Measurements from ENCODE around the gene LCE2D. TPM values are rescaled to one million over a fixed set of nuclear protein-coding genes. Genes with fewer than 3 reads are reported as not detected.

LCE2D gene, protein sequence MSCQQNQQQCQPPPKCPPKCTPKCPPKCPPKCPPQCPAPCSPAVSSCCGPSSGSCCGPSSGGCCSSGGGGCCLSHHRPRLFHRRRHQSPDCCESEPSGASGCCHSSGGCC
- not detected in 2 replicates for total RNA-seq

DNA sequence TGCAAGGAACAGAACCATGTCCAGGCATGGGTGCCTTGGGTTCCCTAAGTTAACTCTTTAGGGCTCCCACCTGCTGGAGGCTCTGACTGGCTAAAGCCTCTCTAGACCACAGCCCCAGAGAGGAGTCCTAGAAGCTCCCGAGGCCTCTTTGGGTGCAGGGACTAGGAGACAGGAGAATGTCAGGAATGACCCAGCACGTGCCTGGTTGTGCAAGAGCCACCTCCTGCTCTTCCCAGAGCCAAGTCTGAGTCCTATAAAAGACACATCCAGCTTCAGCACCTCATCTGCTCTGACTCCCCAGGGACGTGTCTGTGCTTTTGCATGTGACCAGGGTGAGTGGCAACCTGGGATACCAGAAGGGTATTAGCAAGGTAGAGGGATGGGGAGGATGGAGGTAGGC lies at the start of gene LCE2D:
TSS of gene LCE2D (plus strand) at position 283 of the 400 bp plus-strand sequence. CDS start 726 bp downstream, outside the sequence.

DNA sequence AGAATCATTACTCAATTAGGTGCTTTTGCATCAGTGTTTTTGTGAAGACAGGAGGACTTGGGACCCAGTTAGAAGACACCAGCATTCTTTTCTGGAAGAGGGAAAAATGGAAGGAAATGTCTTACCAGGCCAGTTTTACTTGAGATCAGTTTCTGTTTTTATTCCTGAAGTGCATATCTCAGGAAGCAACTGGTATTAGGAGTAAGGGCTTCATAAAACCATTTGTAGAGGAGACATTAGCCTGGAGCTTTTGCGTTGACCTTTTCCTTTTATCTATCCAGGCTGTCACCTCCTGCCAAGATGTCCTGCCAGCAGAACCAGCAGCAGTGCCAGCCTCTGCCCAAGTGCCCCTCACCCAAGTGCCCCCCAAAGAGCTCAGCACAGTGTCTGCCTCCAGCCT lies 49.7 kb upstream of the LCE2D start, which contains the start of gene LCE3B:
TSS of gene LCE3B (plus strand) at position 301 of the 400 bp plus-strand sequence. CDS start at position 301, 0 bp downstream.

GRCh38 chr1:152622803-152623202 lies 40.4 kb upstream of the LCE2D start, which contains the start of gene LCE3A:
Gene LCE3A, minus strand, starts transcription at chr1:152623103. Its CDS starts 0 bp downstream, at chr1:152623103.

GRCh38 chr1:152674983-152675382 lies 11.8 kb downstream of the LCE2D start, which contains the start of gene LCE2C:
Gene LCE2C, plus strand, starts transcription at chr1:152675279. Its CDS starts 737 bp downstream, at chr1:152676016.

GRCh38 chr1:152685823-152686222 lies 22.6 kb downstream of the LCE2D start, which contains the start of gene LCE2B:
Gene LCE2B, plus strand, starts transcription at chr1:152686123. Its CDS starts 721 bp downstream, at chr1:152686844.

DNA sequence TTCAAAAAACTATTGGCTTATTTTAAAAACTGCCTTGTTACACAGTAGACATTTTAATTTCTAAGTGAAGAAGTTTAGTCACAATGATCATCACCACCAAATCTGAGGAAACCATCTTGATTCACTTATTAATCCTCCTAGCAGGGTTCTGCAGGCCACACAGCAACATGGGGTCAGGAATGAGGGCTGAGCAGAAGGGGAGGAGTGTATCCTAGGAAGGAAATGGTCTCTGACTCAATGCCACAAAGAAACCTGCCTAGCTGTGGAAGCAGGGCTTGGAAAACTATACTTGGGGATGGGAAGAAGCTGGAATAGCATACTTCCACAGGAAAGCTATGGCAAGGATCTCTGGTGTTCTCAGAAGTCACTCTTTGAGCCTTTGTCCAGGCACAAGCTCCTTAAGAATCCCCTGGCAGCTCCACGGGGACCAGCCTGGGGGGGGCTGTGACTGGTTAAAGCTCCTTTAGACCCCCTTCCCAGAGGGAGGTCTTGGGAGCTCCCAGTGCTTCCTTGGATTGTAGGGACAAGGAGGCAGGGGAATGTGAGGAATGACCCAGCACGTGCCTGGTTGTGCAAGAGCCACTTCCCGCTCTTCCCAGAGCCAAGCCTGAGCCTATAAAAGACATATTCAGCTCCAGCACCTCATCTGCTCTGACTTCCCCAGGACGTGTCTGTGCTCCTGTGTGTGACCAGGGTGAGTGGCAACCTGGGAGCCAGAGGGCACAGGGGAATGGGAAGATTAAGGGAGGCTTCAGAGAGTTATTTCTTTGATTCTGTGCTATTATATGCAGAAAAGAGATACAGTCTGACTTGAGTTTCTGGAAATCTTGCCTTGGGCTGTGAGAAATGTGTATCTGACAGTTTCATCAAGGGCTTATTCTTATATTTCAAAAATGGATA lies 34.8 kb downstream of the LCE2D start, which contains the start of gene LCE2A:
TSS of gene LCE2A (plus strand) at position 645 of the 900 bp plus-strand sequence. CDS start 557 bp downstream, outside the sequence.

DNA sequence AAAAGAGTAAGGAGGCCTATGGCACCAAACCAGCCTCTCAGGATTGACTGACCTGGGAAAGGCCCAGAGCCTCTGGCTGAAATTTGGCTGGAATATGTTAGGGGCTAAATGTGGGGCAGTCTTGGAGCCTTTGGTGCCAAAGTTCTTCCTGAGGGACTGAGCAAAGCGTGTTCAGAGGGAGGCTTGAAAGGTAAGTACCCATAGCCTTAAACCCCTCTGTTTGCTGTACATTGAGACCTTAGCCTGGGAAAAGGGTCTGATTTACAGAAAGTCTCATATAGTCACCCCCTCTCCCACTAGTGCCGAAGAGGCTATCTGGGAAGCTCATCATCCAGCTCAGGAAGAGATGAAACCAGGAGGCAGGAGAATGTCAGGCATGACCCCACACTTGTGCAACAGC lies 44.7 kb downstream of the LCE2D start, which contains the start of gene LCE4A:
TSS of gene LCE4A (plus strand) at position 301 of the 400 bp plus-strand sequence. CDS start 916 bp downstream, outside the sequence.

Other genes with a start within 250 kb of the LCE2D start
- not detected in 2 replicates for gene CRNN, start 249.1 kb upstream of the LCE2D start, total RNA-seq
- not detected in 2 replicates for gene LCE5A, start 152.6 kb upstream of the LCE2D start, total RNA-seq
- not detected in 2 replicates for gene CRCT1, start 148.9 kb upstream of the LCE2D start, total RNA-seq
- not detected in 2 replicates for gene LCE3E, start 96.6 kb upstream of the LCE2D start, total RNA-seq
- gene LCE3D, start 82.9 kb upstream of the LCE2D start, total RNA-seq, result not detected in 2 replicates
- not detected in 2 replicates for gene LCE3C, start 63.1 kb upstream of the LCE2D start, total RNA-seq
- gene LCE3B, start 49.6 kb upstream of the LCE2D start, total RNA-seq, result not detected in 2 replicates
- gene LCE3A, start 40.3 kb upstream of the LCE2D start, total RNA-seq, result not detected in 2 replicates
- gene LCE2C, start 11.9 kb downstream of the LCE2D start, total RNA-seq, result not detected in 2 replicates
- gene LCE2B, start 22.7 kb downstream of the LCE2D start, total RNA-seq, result not detected in 2 replicates
- gene LCE2A, start 35.0 kb downstream of the LCE2D start, total RNA-seq, result not detected in 2 replicates
- not detected in 2 replicates for gene LCE4A, start 44.8 kb downstream of the LCE2D start, total RNA-seq
- not detected in 2 replicates for gene KPRP, start 94.6 kb downstream of the LCE2D start, total RNA-seq
- not detected in 2 replicates for gene LCE1F, start 111.8 kb downstream of the LCE2D start, total RNA-seq
- gene LCE1E, start 122.9 kb downstream of the LCE2D start, total RNA-seq, result not detected in 2 replicates
- not detected in 2 replicates for gene LCE1D, start 133.3 kb downstream of the LCE2D start, total RNA-seq
- not detected in 2 replicates for gene LCE1C, start 143.3 kb downstream of the LCE2D start, total RNA-seq
- not detected in 2 replicates for gene LCE1B, start 148.6 kb downstream of the LCE2D start, total RNA-seq
- not detected in 2 replicates for gene LCE1A, start 164.1 kb downstream of the LCE2D start, total RNA-seq
- gene LCE6A, start 179.5 kb downstream of the LCE2D start, total RNA-seq, result not detected in 2 replicates
- gene LCE7A, start 196.6 kb downstream of the LCE2D start, total RNA-seq, result not detected in 2 replicates
- gene SMCP, start 214.9 kb downstream of the LCE2D start, total RNA-seq, result not detected in 2 replicates
- gene IVL, start 245.2 kb downstream of the LCE2D start, total RNA-seq, result not detected in 2 replicates